IPS-11a (cell line): Measurements from ENCODE around the gene BLNK.
"Not testable (repeated sequence)": the region's sequence is repeated elsewhere in the genome, so short reads cannot be mapped to it uniquely, and the experiment has no call there.

Experiments used
- H3K4me3 ChIP-seq: one replicate; pipeline ENCODE4 v1.5.1; 2013; ENCODE audit warnings: low read depth, low read length, control low read depth

Gene BLNK

GRCh38 chr10:96271016-96271815 is at the start of gene BLNK:
BLNK (minus strand) TSS chr10:96271569; CDS start chr10:96271398, 171 bp downstream.
- H3K4me3 ChIP-seq = no peak within 1 kb of the TSS

DNA sequence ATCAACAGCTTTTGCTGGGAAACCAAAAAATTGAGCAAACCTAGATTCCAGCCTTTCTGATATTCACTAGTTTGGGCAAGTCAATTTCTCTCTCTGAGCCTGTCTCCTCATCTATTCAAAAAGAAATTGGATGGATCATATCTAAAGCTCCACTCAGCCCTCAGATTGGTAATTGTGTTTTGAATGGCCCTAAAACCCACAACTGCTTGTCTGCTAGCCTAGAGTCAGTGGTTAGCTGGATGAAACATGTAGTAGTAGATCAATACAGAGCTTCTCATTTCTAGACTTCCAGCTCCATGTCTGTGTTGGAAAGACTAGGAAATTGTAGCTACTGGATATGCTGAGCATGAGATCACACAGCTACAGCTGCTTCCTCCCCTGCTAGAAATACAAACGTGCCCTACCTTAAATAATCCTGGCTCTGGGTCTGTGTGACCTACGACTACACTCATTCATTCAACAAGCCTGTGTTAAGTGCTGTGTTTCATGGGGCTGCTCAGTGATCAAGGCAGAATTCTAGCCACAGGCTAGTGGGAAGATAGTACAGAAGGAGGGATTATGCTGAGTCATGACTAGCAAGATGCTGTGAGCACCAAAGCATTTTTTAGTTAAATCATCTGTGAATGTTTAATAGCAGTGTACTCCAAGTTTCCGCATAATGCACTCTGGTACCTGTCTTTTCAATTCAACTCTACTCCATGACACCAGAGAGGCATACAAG is 48.5 kb upstream of the BLNK start:
- H3K4me3 ChIP-seq = no peak overlapping the region

- H3K4me3 ChIP-seq = no peak overlapping the region
These were observed 45.9 kb upstream of the BLNK start for GRCh38 chr10:96317067-96317833.

- H3K4me3 ChIP-seq = no peak overlapping the region
These were observed 42.0 kb upstream of the BLNK start for GRCh38 chr10:96313344-96313743.

DNA sequence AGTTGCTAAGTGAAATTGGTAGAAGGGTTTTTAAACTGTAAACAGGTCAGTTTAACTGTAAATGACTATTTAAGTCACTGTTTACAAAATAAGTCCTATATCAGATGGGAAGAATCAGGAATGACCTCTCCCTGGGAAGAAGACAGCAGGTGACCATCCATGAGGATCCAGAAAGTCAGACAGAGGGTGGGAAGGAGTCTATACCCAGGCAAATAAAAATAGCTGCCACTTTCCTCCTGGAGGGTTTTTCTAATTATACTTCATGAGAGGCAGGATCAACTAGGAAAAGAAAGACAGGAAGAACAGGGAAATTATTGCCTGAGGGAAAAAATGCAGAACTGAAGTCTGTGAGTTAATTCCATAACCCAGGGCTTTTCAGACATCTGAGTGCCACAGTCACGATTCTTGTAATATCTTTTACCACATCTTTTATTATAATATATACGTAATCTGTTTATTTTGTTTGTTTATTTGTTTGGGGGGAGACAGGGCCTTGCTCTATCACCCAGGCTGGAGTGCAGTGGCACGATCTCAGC is 39.9 kb upstream of the BLNK start:
- H3K4me3 ChIP-seq = no peak overlapping the region

- H3K4me3 ChIP-seq = no peak overlapping the region
These were observed 38.9 kb upstream of the BLNK start for GRCh38 chr10:96310321-96310669.

- H3K4me3 ChIP-seq = no peak overlapping the region
These were observed 38.4 kb upstream of the BLNK start for GRCh38 chr10:96309628-96310320.

DNA sequence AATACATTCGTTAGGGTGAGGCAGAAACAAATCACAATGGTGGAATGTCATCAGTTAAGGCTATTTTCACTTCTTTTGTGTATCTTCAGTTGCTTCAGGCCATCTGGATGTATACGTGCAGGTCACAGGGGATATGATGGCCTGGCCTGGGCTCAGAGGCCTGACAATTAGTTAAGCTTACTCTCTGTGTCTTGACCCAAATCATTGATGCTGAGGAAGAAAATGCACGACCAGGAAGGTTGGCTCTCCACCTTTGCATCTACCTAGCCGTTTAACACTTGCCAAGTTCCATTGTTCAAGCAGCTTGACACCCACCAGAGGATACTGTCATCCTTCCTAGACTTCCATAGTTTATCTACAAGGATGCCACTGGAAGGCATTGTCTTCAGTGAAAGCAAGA is 37.5 kb upstream of the BLNK start:
- not testable (repeated sequence) for H3K4me3 ChIP-seq

DNA sequence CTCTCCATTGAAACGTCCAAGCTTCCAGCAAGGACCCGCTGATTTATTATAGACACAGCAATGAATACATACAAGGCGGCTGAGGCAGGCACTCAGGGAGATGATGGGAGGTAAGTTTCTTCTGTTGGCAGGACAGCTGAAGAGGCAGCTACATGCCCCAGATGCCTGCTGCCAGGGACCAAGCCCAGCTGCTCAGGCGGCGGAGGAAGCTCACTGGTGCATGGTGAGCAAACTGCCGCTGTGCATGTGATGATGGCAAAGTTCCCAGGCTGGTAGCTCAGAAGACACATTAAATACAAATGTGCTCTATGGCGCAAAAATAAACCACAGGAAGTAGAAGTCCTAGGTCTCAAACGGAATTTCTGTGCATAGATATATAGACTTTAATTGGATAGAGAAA is 35.1 kb upstream of the BLNK start:
- H3K4me3 ChIP-seq = no peak overlapping the region

DNA sequence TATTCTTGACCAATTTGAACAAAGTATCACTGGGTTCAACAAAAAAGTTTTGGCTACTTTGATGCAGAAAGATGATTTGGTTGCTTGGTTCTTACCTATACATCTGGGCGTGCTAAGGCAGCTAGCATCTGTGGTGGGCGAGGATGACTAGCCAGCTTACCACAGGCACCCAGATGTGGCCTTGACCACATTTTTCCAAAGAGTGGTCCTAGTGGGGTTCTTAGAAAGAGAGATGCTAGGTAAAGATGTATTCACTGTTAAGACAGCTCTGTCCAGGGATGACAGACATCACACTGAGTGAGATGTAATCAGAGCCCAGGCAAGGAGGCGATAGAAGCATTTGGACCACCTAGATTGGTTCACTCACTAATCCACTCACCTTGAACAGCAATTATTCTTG is 33.6 kb upstream of the BLNK start:
- H3K4me3 ChIP-seq = no peak overlapping the region

GRCh38 chr10:96304230-96304629 is 32.9 kb upstream of the BLNK start, which contains the start of gene DNTT:
DNTT (plus strand) TSS chr10:96304434; CDS start chr10:96304498, 64 bp downstream.
- H3K4me3 ChIP-seq = no peak within 1 kb of the TSS

- H3K4me3 ChIP-seq = no peak overlapping the region
These were observed 30.2 kb upstream of the BLNK start for GRCh38 chr10:96301616-96302015.

- no peak overlapping the region for H3K4me3 ChIP-seq
These were observed 28.0 kb upstream of the BLNK start for GRCh38 chr10:96299383-96299782.

- H3K4me3 ChIP-seq = no peak overlapping the region
These were observed 27.0 kb upstream of the BLNK start for GRCh38 chr10:96298362-96298761.

GRCh38 chr10:96297486-96297885 is 26.1 kb upstream of the BLNK start:
- H3K4me3 ChIP-seq = no peak overlapping the region

- no peak overlapping the region for H3K4me3 ChIP-seq
These were observed 24.1 kb upstream of the BLNK start for GRCh38 chr10:96295475-96295874.

GRCh38 chr10:96292971-96293920 is 21.9 kb upstream of the BLNK start:
- H3K4me3 ChIP-seq = no peak overlapping the region

GRCh38 chr10:96290368-96291133 is 19.2 kb upstream of the BLNK start:
- no peak overlapping the region for H3K4me3 ChIP-seq
